Retinal pigment epithelial cell (primary cell): ENCODE measurements around the gene VRK1.

Source experiments
- DNase-seq: peaks from one replicate; pipeline ENCODE4 v3.0.0-alpha.2; 2010; ENCODE audit warnings: low read depth
- H3K4me3 ChIP-seq: 2 replicates; pipeline ENCODE4 v1.5.1; 2011; ENCODE audit warnings: mild to moderate bottlenecking, low read length, control low read depth, moderate library complexity
- CTCF ChIP-seq: conservative IDR thresholded peaks from 2 replicates; pipeline ENCODE4 v1.5.1; 2011; ENCODE audit warnings: low read depth, low read length, control low read depth, inconsistent platforms

The VRK1 gene

DNA sequence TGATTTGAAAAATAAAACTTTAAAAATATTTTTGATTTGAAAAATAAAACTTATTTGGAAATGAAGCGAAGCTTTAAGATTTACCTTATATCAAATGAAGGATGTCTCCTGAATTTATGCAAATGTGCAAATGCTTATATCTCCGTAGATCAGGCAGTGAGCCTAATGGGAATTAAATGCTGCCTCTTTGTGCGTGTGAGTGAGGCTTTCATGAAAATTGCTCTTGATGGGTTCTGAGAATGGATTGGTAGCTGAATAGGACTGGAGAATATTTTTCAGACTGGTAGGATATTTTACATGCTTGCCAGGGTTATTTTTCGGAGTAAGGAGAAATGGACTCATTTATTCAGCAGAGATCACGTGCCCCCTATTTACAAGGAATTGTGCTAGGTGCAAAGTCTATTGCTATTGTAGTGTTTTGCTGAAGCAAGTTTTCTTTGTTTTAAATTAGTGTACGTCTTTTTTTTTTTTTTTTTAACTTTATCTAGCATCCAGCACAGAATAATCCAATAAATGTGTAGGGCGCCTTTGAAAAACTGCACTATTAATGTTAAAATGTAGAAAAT, 2.4 kb downstream of the VRK1 start:
- no peak for TF ChIP-seq CTCF
- no peak overlapping the region for H3K4me3 ChIP-seq
- DNase-seq = no peak

GRCh38 chr14:96801931-96802330, 4.7 kb downstream of the VRK1 start:
- H3K4me3 ChIP-seq = no peak overlapping the region
- no peak for TF ChIP-seq CTCF

DNA sequence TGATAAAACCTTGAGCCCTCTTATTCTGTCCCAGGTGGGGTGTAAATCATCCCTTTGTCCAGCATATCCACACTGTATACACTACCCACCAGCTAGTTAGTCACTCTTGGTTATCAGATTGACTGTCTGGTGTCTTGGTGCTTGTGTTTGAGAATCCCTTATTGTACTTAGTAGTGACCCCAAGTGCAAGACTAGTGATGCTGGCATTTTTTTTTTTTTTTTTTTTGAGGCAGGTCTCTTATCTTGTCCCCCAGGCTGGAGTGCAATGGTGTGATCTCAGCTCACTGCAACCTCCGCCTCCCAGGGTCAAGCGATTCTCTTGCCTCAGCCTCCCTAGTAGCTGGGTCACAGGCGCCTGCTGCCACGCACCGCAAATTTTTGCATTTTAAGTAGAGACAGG, 5.8 kb downstream of the VRK1 start:
- DNase-seq = no peak
- no peak for TF ChIP-seq CTCF
- no peak overlapping the region for H3K4me3 ChIP-seq

More at GRCh38 chr14:96801931-96802330, 4.7 kb downstream of the VRK1 start:
- no peak for DNase-seq

DNA sequence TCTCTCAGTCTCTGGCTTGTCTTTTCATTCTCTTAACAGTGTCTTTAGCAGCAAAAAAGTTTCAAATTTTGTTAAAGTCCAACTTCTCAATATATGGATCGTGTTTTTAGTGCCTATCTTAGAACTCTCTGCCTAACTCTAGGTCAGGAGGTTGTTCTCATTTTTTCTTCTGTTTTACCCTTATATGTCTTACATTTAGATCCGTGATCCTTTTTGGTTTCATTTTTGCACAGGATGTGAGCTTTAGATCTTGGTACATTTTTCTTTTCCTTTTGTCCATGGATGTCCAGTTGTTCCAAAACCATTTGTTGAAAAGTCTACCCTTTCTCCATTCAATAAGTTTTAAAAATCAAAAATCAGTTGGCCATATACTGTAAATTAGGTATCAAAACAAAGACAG, 6.8 kb downstream of the VRK1 start:
- H3K4me3 ChIP-seq = no peak overlapping the region
- DNase-seq = no peak
- TF ChIP-seq CTCF = no peak

- no peak overlapping the region for H3K4me3 ChIP-seq
- no peak for DNase-seq
- TF ChIP-seq CTCF = no peak
Measured at GRCh38 chr14:96804895-96805294, 7.7 kb downstream of the VRK1 start.

- no peak overlapping the region for H3K4me3 ChIP-seq
- no peak for TF ChIP-seq CTCF
- DNase-seq = no peak
Measured at GRCh38 chr14:96805956-96806355, 8.8 kb downstream of the VRK1 start.

GRCh38 chr14:96806836-96807235, 9.7 kb downstream of the VRK1 start:
- no peak overlapping the region for H3K4me3 ChIP-seq
- DNase-seq = no peak
- no peak for TF ChIP-seq CTCF
